PC-3 (cell line): ENCODE measurements around the gene POLL. TPM values are rescaled to one million over a fixed set of nuclear protein-coding genes. Genes with fewer than 3 reads are reported as not detected.

Experiments used
- ATAC-seq: fragments of 200-7000 bp; cut with Tn5 transposase; 2 replicates; pipeline ENCODE4 v1.9.1; 2020; ENCODE audit warnings: mild to moderate bottlenecking, moderate library complexity
- BruUV-seq: library from RNA; stranded (reverse); fragments of 400-500 nt; replicated peaks from 2 replicates; lab custom pipeline; 2021; lab: Mats Ljungman, UMichigan
- CTCF ChIA-PET: fragments of 300-600 bp; sonication (Branson Sonifier 250); formaldehyde crosslinking; loops from one replicate; lab custom pipeline; 2022; ENCODE audit warnings: antibody characterized with exemption; lab: Charles Lee
- POLR2A ChIA-PET: fragments of 300-600 bp; sonication (Branson Sonifier 250); formaldehyde crosslinking; loops from one replicate; lab custom pipeline; 2022; ENCODE audit warnings: antibody characterized with exemption; ENCODE audit not compliant: unreplicated experiment; lab: Charles Lee
- DNase-seq: peaks from one replicate; pipeline ENCODE4 v3.0.0-alpha.2; 2015
- H2AFZ ChIP-seq: fragments of 300-600 bp; sonication (generic); 2 replicates; pipeline ENCODE4 v1.6.0; 2016; ENCODE audit warnings: antibody characterized with exemption, low read length
- H3F3A ChIP-seq: fragments of 300-600 bp; sonication (generic); one replicate; pipeline ENCODE4 v1.6.0; 2017; ENCODE audit warnings: antibody characterized with exemption, low read length, control low read depth, mild to moderate bottlenecking; ENCODE audit not compliant: unreplicated experiment
- H3K27ac ChIP-seq: fragments of 300-600 bp; sonication (generic); 2 replicates; pipeline ENCODE4 v1.5.1; 2016; ENCODE audit warnings: mild to moderate bottlenecking, low read length
- H3K27me3 ChIP-seq: fragments of 300-600 bp; sonication (generic); 2 replicates; pipeline ENCODE4 v1.6.1; 2016; ENCODE audit warnings: low read length, mixed read lengths
- H3K36me3 ChIP-seq: fragments of 300-600 bp; sonication (generic); 2 replicates; pipeline ENCODE4 v1.6.1; 2016; ENCODE audit warnings: low read depth, mixed run types, low read length, mixed read lengths
- H3K4me1 ChIP-seq: fragments of 300-600 bp; sonication (generic); 2 replicates; pipeline ENCODE4 v1.5.1; 2016; ENCODE audit warnings: low read length; ENCODE audit not compliant: insufficient read depth
- H3K4me2 ChIP-seq: fragments of 300-600 bp; sonication (generic); 2 replicates; pipeline ENCODE4 v1.6.0; 2016; ENCODE audit warnings: low read length
- H3K4me3 ChIP-seq: fragments of 300-600 bp; sonication (generic); 2 replicates; pipeline ENCODE4 v1.5.1; 2016; ENCODE audit warnings: mild to moderate bottlenecking, low read length, mixed read lengths
- H3K79me2 ChIP-seq: fragments of 300-600 bp; sonication (generic); 2 replicates; pipeline ENCODE4 v1.6.1; 2017; ENCODE audit warnings: low read length, mixed read lengths
- H3K9ac ChIP-seq: fragments of 300-600 bp; sonication (generic); 2 replicates; pipeline ENCODE4 v1.6.0; 2016; ENCODE audit warnings: mild to moderate bottlenecking, low read length
- H3K9me2 ChIP-seq: fragments of 300-600 bp; sonication (generic); replicated peaks from 2 replicates; pipeline ENCODE4 v1.6.1; 2016; ENCODE audit warnings: mixed run types, low read length, mixed read lengths
- H3K9me3 ChIP-seq: fragments of 300-600 bp; sonication (generic); 2 replicates; pipeline ENCODE4 v1.6.1; 2016; ENCODE audit warnings: low read length, mixed read lengths
- H4K20me1 ChIP-seq: fragments of 300-600 bp; sonication (generic); 2 replicates; pipeline ENCODE4 v1.6.1; 2016; ENCODE audit warnings: low read length, mixed read lengths
- CTCF ChIP-seq: fragments of 300-600 bp; sonication (generic); conservative IDR thresholded peaks from 2 replicates; pipeline ENCODE4 v1.5.1; 2017; ENCODE audit warnings: antibody characterized with exemption, low read depth, mild to moderate bottlenecking, low read length
- EZH2 ChIP-seq: fragments of 300-600 bp; sonication (generic); IDR thresholded peaks from one replicate; pipeline ENCODE4 v1.6.1; 2017; ENCODE audit warnings: antibody characterized with exemption, mild to moderate bottlenecking, low read length; ENCODE audit not compliant: unreplicated experiment
- EZH2phosphoT487 ChIP-seq: fragments of 300-600 bp; sonication (generic); IDR thresholded peaks from 2 replicates; pipeline ENCODE4 v1.6.1; 2018; ENCODE audit warnings: mild to moderate bottlenecking, antibody characterized with exemption, low read length, borderline replicate concordance
- intact Hi-C: fragments of 100-400 bp; cut with micrococcal nuclease; formaldehyde crosslinking; loops from 2 replicates; pipeline ENCODE4 v1.9.0; 2023
- total RNA-seq: library from RNA; depleted of rRNA; stranded (reverse); fragments of >200 nt; gene quantifications from 2 replicates; pipeline ENCODE4 v1.2.3, GENCODE V29; 2014

The POLL gene
- total RNA-seq, 1 experiment from 2014 or later: 10.9 TPM

DNA sequence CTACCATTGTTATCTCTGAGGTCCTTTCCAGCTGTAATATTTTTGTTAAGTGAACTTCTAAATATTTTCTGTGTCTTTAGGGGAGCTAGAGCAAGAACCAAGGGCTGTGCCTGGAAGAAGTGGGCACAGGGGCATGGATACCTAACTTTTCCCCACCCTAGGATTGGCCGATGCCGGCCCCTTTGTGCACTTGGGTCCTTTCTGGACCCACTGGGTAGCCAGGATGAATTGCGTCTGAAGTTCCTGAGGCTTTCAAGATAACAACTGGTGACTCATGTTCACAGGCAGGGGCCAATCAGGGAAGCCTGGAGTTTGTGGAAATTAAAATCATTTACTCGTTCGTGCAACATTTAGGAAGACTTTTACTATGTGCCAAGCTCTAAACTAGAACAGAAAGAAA lies 822 bp upstream of the POLL start:
- no peak; the same call in 1 of the 2 replicates for ATAC-seq
- H3K9ac ChIP-seq: peak overlapping the region; percentile 89
- CTCF ChIA-PET: interaction anchor here (1.2 to 1.3 kb wide), 2 partner anchors 14 to 18 kb away, joined by 3 to 8 read pairs; no protein-coding TSS in a partner anchor

DNA sequence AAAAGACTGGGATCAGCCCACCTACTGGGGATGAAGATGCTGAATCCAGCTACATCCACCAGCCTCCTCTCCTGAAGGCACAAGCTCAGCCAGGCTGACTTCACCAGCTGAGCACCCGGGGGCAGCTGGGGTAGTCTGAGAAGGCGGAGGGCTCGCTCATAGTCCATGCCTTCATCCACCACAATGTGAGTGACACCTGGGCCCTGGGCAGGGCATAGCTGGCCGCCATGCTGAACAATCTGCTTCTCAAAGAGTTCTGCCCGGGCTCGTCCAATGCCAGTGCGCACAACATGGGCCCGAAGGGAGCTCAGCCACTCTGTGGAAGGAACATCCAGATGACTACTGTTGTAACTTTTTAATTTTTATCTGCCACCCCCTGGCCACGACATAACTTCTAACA lies 2.2 kb downstream of the POLL start:
- Histone ChIP-seq H3K36me3 (0 out of 2 replicates have a peak, but pooled peaks cover 3% of the 10 kb centered on the region), H3K9me3 (no peaks in the 10 kb centered on the region), H3K9me2 (no peaks in the 10 kb centered on the region), H3K4me1 (peaks cover 13% of the 10 kb centered on the region), H3K4me2 (no peak overlapping the region), H3F3A (no peaks in the 10 kb centered on the region), H2AFZ (no peak overlapping the region), H3K27ac (no peak overlapping the region), H3K27me3 (no peaks in the 10 kb centered on the region), H3K9ac (no peak overlapping the region), H3K4me3 (no peak overlapping the region), H3K79me2 (peaks cover 24% of the 10 kb centered on the region), H4K20me1 (no peaks in the 10 kb centered on the region)
- ChIA-PET CTCF (no interaction called here), POLR2A (no interaction called here)
- DNase-seq (no peak), ATAC-seq (no peak)
- no peak for TF ChIP-seq EZH2phosphoT487
- TF ChIP-seq EZH2: no peak
- TF ChIP-seq CTCF: no peak
- no TSS peak for BruUV-seq
- intact Hi-C loops: loop anchor here (5.0 kb wide), 1 partner anchor 196 kb away; the partner anchor contains the start of gene NPM3

More for the DNA sequence above, 822 bp upstream of the POLL start:
- Histone ChIP-seq H4K20me1 (no peaks in the 10 kb centered on the region), H3K4me1 (peaks cover 13% of the 10 kb centered on the region), H3K4me2 (peak overlapping the region; percentile 85), H3K79me2 (peaks cover 24% of the 10 kb centered on the region), H3K27ac (no peak overlapping the region), H3F3A (no peaks in the 10 kb centered on the region), H2AFZ (peak overlapping the region; percentile 89), H3K9me2 (no peaks in the 10 kb centered on the region), H3K36me3 (0 out of 2 replicates have a peak, but pooled peaks cover 3% of the 10 kb centered on the region), H3K9me3 (no peaks in the 10 kb centered on the region), H3K4me3 (peak overlapping the region; percentile 98), H3K27me3 (no peaks in the 10 kb centered on the region)
- BruUV-seq: no TSS peak
- POLR2A ChIA-PET: no interaction called here
- no peak for DNase-seq
- TF ChIP-seq EZH2phosphoT487 (no peak), EZH2 (no peak), CTCF (no peak)
- intact Hi-C loops: loop anchor here (5.0 kb wide), 1 partner anchor 193 kb away; the partner anchor contains the start of gene NPM3
